HG02642 (cell line): ENCODE data around the gene C10orf90.

Experiments used
- ATAC-seq: cut with Tn5 transposase; IDR thresholded peaks from one replicate; pipeline ENCODE4 v1.9.1; 2021; ENCODE audit warnings: mild to moderate bottlenecking; ENCODE audit not compliant: unreplicated experiment, poor library complexity

Gene C10orf90

DNA sequence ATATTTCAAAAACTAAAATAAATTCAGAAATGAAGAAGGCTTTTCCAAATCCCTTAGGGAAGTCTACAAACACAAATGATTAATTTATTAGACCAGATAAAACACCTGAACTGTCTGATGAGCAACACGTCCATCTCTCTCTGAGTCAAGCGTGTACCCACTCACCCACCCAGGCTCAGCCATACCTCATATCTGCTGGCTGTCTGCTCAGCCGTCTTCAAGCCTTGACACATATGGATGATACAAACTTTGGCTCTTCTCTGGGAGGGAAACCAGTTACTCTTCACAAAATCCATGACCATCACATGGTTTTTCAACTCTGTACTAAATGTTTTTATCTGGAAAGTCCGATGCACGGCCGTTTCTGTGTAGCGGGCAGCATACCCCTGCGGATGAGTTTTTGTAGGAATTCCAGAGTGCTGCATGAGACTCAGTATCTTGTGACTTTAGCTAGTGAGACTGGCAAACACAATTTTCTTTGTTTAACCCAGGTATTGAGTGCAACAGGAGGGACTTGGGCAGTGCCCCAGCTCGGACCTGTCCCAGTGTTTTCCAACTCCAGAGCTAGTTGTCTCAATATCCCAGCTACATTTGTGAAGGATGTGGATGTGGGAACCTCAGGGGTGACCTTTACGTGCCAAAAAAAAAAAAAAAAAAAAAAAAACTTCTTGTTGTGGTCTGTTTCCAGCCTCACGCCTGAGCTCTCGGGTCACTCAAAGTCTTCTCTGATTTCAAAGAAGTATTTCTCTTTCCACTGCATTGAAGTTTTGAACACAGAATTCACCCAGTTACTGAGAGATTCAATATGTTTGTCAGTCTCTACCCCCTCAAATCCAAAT is at the start of gene C10orf90:
Gene C10orf90, minus strand, starts transcription at position 638 of the 839 bp plus-strand sequence. Its CDS starts 213 bp downstream, at position 425.
- no peak for ATAC-seq

- ATAC-seq: no peak
Observed at GRCh38 chr10:126716366-126716765, 45.9 kb upstream of the C10orf90 start.

DNA sequence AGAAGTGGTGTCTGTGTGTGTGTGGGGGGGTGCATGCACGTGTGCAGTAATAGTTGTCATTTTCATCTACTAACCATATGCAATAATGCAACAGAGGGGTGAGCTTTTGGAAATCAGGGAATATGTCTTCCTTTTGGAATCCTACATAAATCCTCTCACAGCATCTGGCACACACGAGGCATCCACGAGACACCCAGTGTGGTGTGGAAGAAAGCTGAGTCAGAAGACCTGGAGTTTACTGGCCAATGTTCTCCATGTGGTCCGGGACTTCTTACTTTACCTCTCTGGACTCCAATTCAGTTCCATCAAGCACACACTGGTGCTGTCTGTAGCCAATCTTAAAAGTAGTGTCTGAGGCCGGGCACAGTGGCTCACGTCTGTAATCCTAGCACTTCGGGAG is 43.1 kb upstream of the C10orf90 start:
- ATAC-seq: no peak

DNA sequence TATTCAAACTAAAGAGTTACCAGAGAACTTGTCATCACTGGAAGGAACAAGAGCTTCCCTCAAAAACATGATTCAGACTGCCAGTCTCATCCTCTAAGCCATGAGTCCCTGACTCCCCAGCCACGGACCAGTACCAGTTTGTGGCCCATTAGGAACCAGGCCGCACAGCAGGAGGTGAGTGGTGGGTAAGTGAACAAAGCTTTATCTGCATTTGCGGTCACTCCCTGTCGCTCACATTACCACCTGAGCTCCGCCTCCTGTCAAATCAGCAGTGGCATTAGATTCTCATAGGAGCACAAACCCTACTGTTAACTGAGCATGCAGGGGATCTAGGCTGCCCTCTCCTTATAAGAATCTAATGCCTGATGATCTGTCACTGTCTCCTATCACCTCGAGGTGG is 42.2 kb upstream of the C10orf90 start:
- no peak for ATAC-seq

- ATAC-seq: no peak
Observed at GRCh38 chr10:126705951-126706565, 35.6 kb upstream of the C10orf90 start.

DNA sequence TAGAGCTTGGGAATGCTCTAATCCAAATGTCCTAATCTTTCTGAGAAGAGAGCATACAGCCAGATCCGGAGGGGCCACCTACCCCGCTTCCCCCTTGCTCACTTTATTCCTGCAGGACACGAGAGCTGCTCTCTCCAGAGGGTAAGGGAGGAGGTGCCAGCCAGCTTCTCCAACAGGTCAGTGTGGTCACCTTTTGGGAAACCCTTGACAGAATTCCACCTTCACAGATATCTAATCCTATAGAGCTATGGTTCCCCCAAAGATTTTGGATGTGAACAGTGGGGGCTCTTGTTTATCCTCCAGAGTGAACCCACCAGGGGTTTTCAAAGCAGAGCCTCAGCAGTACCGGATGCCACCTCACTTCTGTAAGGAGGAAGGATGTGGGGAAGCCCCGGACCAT is 34.6 kb upstream of the C10orf90 start:
- no peak for ATAC-seq

DNA sequence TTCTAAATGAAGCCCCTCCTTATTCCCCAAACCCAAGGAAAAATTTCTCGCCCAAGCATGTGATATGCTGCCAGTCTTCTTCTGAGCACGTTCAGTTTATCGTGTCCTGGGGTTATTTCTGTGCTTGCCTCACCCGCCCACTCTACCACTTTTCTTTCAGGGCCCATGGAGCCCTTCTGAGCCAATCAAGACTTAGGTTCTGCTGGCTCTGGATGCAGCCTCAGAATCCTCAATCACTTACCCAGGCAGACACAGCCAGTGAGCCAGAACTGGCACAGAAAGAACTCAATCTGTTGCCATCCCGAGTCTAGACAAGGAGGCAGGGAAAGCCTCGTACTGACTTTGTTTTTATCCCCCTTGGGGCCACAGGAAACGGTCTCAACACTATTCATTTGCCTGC is 34.2 kb upstream of the C10orf90 start:
- ATAC-seq: no peak

GRCh38 chr10:126702181-126702580 is 31.7 kb upstream of the C10orf90 start:
- no peak for ATAC-seq

- ATAC-seq: no peak
Observed at GRCh38 chr10:126701526-126701925, 31.0 kb upstream of the C10orf90 start.

DNA sequence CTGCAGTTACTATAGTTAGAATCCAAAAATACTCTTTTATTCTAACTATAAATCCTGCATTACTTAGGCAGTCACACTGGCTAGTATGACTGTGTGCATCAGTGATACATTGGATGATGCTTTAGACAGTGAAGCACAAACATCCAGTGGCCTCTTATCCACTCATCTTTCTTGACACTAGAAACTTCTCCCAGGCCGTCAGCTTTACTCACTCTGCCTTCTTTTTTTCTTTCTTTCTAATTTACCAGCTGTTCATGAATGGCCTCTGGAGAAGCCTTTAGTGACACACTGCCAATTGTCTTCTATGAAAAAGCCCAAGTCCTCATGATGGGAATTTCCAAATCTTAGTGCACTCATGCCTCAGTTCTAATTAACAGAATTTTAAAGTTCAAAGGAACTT is 26.2 kb upstream of the C10orf90 start:
- ATAC-seq: no peak

DNA sequence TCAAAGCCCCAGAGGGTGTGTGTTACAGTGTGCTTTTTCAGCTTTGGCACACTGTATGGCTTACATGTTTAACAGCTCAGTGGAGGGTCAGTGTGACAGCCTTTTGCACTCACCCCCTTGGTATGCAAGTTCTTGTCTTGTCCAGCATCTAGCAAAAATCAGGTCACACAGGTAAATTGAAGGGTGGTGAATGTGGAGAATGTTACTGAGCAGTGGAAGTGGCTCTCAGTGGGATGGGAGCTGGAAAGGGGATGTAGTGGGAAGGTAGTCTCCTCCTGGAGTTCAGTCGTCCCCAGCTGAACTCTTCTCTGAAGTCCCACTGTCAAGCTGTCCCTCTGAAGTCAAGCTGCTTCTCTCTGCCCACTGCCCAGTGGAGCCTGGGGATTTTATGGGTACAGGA is 21.0 kb upstream of the C10orf90 start:
- ATAC-seq: no peak

DNA sequence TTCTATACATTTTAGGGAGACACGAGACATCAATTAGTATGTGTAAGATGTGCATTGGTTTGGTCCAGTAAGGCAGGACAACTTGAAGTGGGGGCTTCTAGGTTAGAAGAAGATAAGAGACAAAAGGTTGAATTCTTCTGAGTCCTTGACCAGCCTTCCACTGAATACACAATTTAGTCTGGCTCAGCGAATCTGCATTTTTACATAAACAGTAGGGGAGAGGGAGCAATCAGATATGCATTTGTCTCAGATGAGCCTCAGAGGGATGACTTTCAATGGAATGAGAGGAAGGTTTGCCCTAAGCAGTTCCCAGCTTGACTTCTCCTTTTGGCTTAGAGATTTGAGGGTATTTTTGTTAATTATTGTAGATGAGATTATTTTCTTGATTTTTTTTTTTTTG is 20.0 kb upstream of the C10orf90 start:
- ATAC-seq: no peak

GRCh38 chr10:126689461-126689994 is 19.0 kb upstream of the C10orf90 start:
- no peak for ATAC-seq

DNA sequence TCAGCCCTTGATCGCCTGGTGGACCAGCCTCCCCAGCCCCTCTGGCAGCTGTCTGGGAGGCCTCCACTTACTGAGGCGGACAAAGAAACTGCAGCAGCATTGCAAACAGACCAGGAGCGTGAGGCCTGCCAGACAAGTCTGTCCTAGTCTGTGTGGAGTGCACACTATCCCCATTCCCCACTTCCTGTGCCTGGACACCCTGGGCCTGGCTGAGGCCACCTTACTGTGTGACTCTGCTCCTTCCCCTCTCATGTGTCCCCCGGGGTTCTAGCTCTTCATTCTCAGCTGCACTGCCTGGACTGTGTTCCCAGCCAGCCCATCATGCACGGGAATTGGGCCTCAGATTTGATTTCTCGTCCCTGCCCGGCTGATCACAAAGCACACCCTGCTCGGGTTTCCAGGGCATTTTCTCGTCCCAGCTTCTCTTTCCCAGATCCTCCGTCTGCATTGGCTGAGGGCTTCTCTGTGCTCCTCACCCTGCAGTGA is 16.7 kb upstream of the C10orf90 start:
- no peak for ATAC-seq

- ATAC-seq: no peak
Observed at GRCh38 chr10:126686719-126687118, 16.2 kb upstream of the C10orf90 start.

- ATAC-seq: no peak
Observed at GRCh38 chr10:126686268-126686667, 15.8 kb upstream of the C10orf90 start.

DNA sequence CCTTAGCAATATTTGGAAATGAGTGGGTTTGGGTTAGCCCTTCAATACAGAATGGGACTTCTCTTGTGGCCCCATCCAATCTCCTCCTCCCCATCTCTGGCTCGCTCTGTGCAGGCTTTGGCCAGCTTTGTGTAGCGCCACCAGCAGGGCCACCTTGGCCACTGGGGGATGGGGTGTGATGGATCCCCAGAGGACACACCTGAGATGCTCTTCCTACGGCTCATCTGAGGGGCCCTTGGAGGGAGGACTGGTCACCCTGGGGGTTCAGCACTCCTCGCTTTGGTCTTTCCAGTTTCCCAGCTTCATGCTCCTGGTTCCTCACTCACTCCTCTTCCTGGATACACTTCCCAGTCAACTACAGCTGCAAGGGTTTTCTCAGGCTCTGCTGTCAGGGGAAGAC is 15.3 kb upstream of the C10orf90 start:
- ATAC-seq: no peak

- ATAC-seq: no peak
Observed at GRCh38 chr10:126684171-126684745, 13.8 kb upstream of the C10orf90 start.

DNA sequence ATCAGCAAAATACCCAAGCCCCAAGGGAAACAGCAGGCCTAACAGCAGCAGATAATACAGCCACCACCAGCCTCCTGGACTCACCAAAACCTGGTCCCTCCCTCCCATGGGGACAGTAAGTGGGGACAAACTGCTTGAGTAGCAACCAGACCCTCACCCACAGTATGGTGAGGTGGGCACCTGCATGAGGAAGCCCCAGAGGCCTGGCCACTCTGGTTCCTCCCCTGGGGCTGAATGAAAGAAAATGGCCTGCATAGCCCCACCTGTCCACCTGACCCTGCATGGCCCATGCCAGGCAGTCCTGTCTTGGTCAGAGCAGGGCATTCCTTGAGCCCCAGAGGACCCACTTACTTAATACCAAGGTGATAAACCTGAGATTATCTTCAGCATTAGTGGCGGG is 13.0 kb upstream of the C10orf90 start:
- no peak for ATAC-seq

DNA sequence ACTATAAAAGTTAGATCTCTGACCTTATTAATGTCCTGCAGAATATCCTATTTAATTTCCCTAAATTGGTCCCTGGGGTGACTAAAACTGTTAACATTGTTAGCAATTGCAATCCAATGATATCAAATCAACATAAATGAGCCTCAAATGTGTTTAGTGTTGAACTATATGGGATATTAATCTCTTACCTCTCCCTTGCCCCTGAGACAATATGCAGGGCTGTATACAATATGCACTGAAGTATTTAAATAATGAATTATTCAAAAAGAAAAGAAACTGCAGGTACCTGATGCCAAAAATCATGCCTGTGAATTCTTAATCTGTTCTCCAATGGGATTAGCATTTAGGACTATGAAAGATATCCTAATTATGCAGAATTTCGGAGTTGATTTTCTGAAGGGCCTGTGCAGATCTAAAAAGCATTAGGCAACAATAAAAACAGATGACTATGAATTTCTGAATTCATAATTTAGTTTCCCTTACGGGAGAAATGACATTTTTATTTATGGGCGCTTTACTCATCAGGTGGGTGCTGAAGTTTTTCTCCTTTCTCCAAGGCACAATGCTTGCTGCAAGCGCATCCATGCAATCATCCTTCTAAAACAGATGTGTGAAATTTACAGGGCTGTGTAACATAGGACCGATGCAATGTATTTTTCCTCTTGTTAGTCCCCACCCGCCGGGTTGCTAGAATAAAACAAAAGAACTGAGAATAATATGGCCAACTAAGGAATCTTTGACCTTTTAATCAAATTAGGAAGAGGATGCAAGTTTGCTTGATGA is 5.4 kb upstream of the C10orf90 start:
- no peak for ATAC-seq
